HFFc6 (cell line): ENCODE data around the gene DLG2. TPM values are rescaled to one million over a fixed set of nuclear protein-coding genes. Genes with fewer than 3 reads are reported as not detected.

Experiments used
- DNase-seq: peaks from one replicate; pipeline ENCODE4 v3.0.0-alpha.2; 2018
- H3K27ac Mint-ChIP-seq: 2 replicates; pipeline ENCODE4 v1.8.0; 2020; ENCODE audit warnings: mild to moderate bottlenecking, mixed read lengths
- H3K27me3 Mint-ChIP-seq: 2 replicates; pipeline ENCODE4 v1.8.0; 2021; ENCODE audit warnings: mild to moderate bottlenecking, moderate library complexity, mixed read lengths; ENCODE audit not compliant: insufficient read depth
- H3K36me3 Mint-ChIP-seq: 2 replicates; pipeline ENCODE4 v1.8.0; 2021; ENCODE audit warnings: low read depth, mixed read lengths
- H3K4me1 Mint-ChIP-seq: 2 replicates; pipeline ENCODE4 v1.8.0; 2020; ENCODE audit warnings: low read depth, mixed read lengths
- H3K4me3 Mint-ChIP-seq: 2 replicates; pipeline ENCODE4 v1.8.0; 2020; ENCODE audit warnings: mild to moderate bottlenecking, moderate library complexity, mixed read lengths
- H3K9me3 Mint-ChIP-seq: 2 replicates; pipeline ENCODE4 v1.8.0; 2020; ENCODE audit warnings: mild to moderate bottlenecking, mixed read lengths
- total RNA-seq, 6 experiments: library from RNA; stranded (reverse); fragmentation: NEBNext Ultra II Directional; extraction: Animal tissue kit (Norgen Biotek cat#: 25700); gene quantifications; 2 replicates in 1 of 6; 3 replicates in 5 of 6; pipeline ENCODE4 v1.2.3, GENCODE V29; 2021
- TF ChIP-seq, protein P1 (sequence below): fragments of 200-600 bp; sonication (generic); IDR thresholded peaks from 2 replicates; pipeline ENCODE4 v1.5.0; 2021; ENCODE audit warnings: antibody characterized with exemption, mild to moderate bottlenecking

Gene DLG2
- total RNA-seq, 6 experiments from 2014 or later: 0.39 to 1.00 (median 0.80) TPM; not detected in 1

DNA sequence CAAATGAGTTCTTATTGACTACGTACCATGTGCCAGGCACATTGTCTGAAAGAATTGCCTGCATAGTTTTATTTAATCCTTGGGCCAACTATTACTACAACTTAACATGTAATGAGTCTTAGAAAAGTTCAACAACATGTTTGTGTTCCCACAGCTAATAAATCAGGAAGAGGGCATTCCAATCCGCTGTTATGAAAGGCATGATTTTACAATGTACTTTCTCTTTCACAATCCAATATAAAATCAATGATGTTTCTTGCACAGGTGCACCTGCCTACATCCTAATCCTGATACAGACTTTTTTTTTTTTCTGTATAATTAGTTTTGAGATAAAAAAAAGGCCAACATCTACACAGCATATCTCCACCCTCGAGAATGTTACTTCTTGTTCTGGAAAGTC lies 1612.6 kb downstream of the DLG2 start:
- H3K27me3 Mint-ChIP-seq: no peaks in the 10 kb centered on the region

DNA sequence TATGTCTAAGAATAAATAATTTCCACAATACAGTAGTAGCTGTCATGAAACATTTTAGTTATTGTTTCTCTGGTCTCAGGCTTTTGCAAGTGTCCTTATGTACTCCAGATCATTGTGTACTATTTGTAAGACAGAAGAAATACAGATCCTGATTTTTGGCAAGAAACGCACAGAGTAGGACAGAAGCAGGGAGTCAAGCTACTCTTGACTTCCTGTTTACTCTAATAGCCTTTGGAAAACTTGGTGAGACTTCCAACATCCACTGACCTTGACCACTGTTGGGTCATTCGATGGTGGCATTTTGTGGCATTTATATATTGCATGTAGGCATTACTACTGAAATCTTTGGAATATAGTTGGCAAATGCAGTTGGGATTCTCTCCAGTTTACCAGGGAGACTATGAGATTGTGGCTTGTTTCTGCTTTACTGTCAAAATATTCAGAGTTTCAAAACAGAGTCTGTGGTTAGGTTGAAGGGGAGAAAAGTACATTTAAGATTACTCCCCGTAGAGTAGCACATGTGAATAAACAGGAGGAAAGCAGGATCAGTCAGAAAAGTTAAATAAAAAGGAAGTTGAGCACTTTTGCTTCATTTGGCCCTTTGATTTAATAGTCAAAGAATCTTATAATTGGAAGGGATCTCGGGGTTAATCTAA lies 1614.8 kb downstream of the DLG2 start:
- Mint-ChIP-seq H3K27me3 (no peaks in the 10 kb centered on the region), H3K4me1 (no peaks in the 10 kb centered on the region), H3K36me3 (no peaks in the 10 kb centered on the region), H3K4me3 (no peak overlapping the region), H3K9me3 (peaks cover 10% of the 10 kb centered on the region; the same call in 1 of the 2 replicates), H3K27ac (no peak overlapping the region)
- TF ChIP-seq, protein P1, sequence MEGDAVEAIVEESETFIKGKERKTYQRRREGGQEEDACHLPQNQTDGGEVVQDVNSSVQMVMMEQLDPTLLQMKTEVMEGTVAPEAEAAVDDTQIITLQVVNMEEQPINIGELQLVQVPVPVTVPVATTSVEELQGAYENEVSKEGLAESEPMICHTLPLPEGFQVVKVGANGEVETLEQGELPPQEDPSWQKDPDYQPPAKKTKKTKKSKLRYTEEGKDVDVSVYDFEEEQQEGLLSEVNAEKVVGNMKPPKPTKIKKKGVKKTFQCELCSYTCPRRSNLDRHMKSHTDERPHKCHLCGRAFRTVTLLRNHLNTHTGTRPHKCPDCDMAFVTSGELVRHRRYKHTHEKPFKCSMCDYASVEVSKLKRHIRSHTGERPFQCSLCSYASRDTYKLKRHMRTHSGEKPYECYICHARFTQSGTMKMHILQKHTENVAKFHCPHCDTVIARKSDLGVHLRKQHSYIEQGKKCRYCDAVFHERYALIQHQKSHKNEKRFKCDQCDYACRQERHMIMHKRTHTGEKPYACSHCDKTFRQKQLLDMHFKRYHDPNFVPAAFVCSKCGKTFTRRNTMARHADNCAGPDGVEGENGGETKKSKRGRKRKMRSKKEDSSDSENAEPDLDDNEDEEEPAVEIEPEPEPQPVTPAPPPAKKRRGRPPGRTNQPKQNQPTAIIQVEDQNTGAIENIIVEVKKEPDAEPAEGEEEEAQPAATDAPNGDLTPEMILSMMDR: no peak
- no peak for DNase-seq

More for the DNA sequence above, 1612.6 kb downstream of the DLG2 start:
- TF ChIP-seq, protein P1: no peak
- no peak for DNase-seq
- H3K36me3 Mint-ChIP-seq: no peaks in the 10 kb centered on the region
- peaks cover 10% of the 10 kb centered on the region; the same call in 1 of the 2 replicates for H3K9me3 Mint-ChIP-seq
- H3K4me3 Mint-ChIP-seq: no peak overlapping the region
- H3K27ac Mint-ChIP-seq: no peak overlapping the region
- peaks cover 6% of the 10 kb centered on the region; the same call in 1 of the 2 replicates for H3K4me1 Mint-ChIP-seq

DNA sequence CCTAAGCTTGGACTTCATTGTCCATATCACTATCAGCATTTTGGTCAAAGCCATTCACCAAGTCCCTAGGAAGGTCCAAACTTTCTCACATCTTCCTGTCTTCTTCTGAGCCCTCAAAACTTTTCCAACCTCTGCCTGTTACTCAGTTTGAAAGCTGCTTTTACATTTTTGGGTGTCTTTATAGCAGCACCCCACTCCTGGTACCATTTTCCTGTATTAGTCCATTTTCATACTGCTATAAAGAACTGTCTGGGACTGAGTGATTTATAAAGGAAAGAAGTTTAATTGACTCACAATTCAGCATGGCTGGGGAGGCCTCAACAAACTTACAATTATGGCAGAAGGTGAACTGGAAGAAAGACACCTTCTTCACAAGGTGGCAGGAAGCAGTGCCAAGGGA lies 1624.0 kb downstream of the DLG2 start:
- H3K4me1 Mint-ChIP-seq: no peaks in the 10 kb centered on the region
- DNase-seq: no peak
- peaks cover 53% of the 10 kb centered on the region for H3K9me3 Mint-ChIP-seq
- H3K27ac Mint-ChIP-seq: no peak overlapping the region
- TF ChIP-seq, protein P1: no peak
- no peaks in the 10 kb centered on the region for H3K27me3 Mint-ChIP-seq
- H3K4me3 Mint-ChIP-seq: no peak overlapping the region
- H3K36me3 Mint-ChIP-seq: peaks cover 9% of the 10 kb centered on the region; the same call in 1 of the 2 replicates

DNA sequence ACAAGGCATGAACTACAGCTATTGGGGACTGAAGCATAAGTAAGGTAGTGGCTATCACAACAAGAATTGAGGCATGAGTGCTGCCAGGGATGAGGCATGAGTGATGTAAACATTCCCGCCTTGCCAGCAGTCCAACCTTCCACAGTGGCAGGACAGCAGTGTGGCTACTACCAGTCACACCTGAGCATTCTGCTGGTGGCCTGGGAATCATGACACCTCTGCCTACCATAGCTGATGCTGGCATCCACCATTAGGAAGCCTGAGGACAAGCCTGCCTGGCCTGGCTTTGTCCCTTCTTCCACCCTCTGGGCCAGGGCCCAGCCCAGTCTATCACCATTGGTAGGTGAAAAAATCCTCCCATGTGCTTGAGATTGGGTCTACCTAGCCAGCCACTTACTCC lies 1628.2 kb downstream of the DLG2 start:
- no peak overlapping the region for H3K27ac Mint-ChIP-seq
- H3K36me3 Mint-ChIP-seq: peaks cover 7% of the 10 kb centered on the region; the same call in 1 of the 2 replicates
- no peaks in the 10 kb centered on the region for H3K27me3 Mint-ChIP-seq
- TF ChIP-seq, protein P1: no peak
- DNase-seq: no peak
- H3K4me1 Mint-ChIP-seq: no peaks in the 10 kb centered on the region
- H3K4me3 Mint-ChIP-seq: no peak overlapping the region
- H3K9me3 Mint-ChIP-seq: peaks cover 44% of the 10 kb centered on the region

DNA sequence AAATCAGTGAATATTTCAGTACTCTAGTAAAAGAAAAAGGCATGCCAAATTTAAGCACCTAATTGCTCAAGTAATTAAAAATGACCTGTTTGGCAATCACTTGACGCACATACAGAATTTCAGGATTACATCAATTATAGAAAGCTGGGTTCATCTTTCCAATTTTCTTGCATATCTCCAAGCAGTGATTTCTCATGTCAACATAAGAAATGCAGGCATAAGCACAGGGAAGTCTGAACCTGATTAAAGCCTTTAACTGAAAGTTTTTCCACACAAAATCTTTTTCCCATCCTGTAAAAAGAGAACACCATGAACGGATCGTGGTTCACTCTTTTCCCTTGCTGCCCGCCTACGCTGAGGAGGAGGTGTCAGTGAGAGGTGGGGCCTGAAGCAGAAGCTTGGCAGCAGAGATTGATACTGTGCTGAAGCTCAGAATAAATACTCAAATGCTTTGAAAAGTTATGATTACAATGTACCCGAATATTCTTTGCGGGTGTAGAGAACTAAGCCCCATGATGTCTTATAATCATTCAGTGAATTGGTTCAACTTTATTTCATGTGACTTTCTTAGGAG lies 1636.9 kb downstream of the DLG2 start:
- no peaks in the 10 kb centered on the region; the same call in 1 of the 2 replicates for H3K27me3 Mint-ChIP-seq
- no peak for DNase-seq
- peaks cover 15% of the 10 kb centered on the region for H3K9me3 Mint-ChIP-seq
- no peak overlapping the region for H3K27ac Mint-ChIP-seq
- TF ChIP-seq, protein P1: no peak
- H3K36me3 Mint-ChIP-seq: no peaks in the 10 kb centered on the region
- no peaks in the 10 kb centered on the region for H3K4me1 Mint-ChIP-seq
- H3K4me3 Mint-ChIP-seq: no peak overlapping the region
